Spleen (tissue), 11 donors: ENCODE data around the gene UROC1. TPM values are rescaled to one million over a fixed set of nuclear protein-coding genes. Genes with fewer than 3 reads are reported as not detected.

ENCODE experiments used
- DNase-seq: peaks from one replicate; pipeline ENCODE4 v3.0.0-alpha.2; 2020
- H3K27ac ChIP-seq, 8 donors: fragments of 200-600 bp; sonication (generic) in 7 of 8; 1 replicate in 4 of 8; 2 replicates in 4 of 8; pipeline versions ENCODE4 v1.5.0 to v1.8.0; 2016 to 2021; ENCODE audit warnings: inconsistent platforms in 4 of 8, mild to moderate bottlenecking in 4 of 8, moderate library complexity in 1 of 8
- H3K27me3 ChIP-seq, 7 donors: fragments of 200-600 bp; sonication (generic) in 6 of 7; replicated peaks in 1 of 7; 1 replicate in 4 of 7; 2 replicates in 3 of 7; pipeline versions ENCODE4 v1.5.0 to v1.8.0; 2016 to 2021; ENCODE audit warnings: inconsistent platforms in 3 of 7, mild to moderate bottlenecking in 1 of 7
- H3K36me3 ChIP-seq, 6 donors: fragments of 200-600 bp; sonication (generic) in 5 of 6; 1 replicate in 4 of 6; 2 replicates in 2 of 6; pipeline versions ENCODE4 v1.5.0 to v1.8.0; 2016 to 2021; ENCODE audit warnings: inconsistent platforms in 2 of 6
- H3K4me1 ChIP-seq, 6 donors: fragments of 200-600 bp; sonication (generic) in 5 of 6; 1 replicate in 3 of 6; 2 replicates in 3 of 6; pipeline versions ENCODE4 v1.5.0 to v1.8.0; 2016 to 2021; ENCODE audit warnings: inconsistent platforms in 3 of 6
- H3K4me3 ChIP-seq, 8 donors: fragments of 200-600 bp; sonication (generic) in 7 of 8; 1 replicate in 4 of 8; 2 replicates in 4 of 8; pipeline versions ENCODE4 v1.5.0 to v1.8.0; 2016 to 2021; ENCODE audit warnings: inconsistent platforms in 4 of 8, mild to moderate bottlenecking in 4 of 8, moderate library complexity in 2 of 8
- H3K9me3 ChIP-seq, 8 donors: fragments of 200-600 bp; sonication (generic) in 7 of 8; 1 replicate in 4 of 8; 2 replicates in 4 of 8; pipeline versions ENCODE4 v1.5.0 to v1.8.0; 2016 to 2021; ENCODE audit warnings: inconsistent platforms in 4 of 8
- POLR2A ChIP-seq, 3 donors: fragments of 450-650 bp; IDR thresholded peaks; one replicate each; pipeline ENCODE4 v1.5.1; 2017; ENCODE audit warnings: antibody characterized with exemption in 3 of 3, mild to moderate bottlenecking in 1 of 3
- POLR2AphosphoS5 ChIP-seq, 3 donors: sonication (generic); formaldehyde crosslinking; IDR thresholded peaks; one replicate each; pipeline ENCODE4 v1.5.1; 2017; ENCODE audit warnings: antibody characterized with exemption in 3 of 3
- WGBS, 5 donors: extraction: QIAGEN DNeasy Blood & Tissue Kit in 3 of 5; methylation state at CpG; one replicate each; pipeline versions ENCODE4 v1.1.5 to v1.1.7; 2013 to 2018; 5-methylcytosine and 5-hydroxymethylcytosine counted together
- intact Hi-C: fragments of 100-400 bp; cut with DNase I; formaldehyde crosslinking; loops from one replicate; pipeline ENCODE4 v1.15.0; 2023; ENCODE audit warnings: low total_unique reads
- polyA plus RNA-seq, 3 donors: library from polyadenylated mRNA; stranded (reverse); fragments of 200-250 nt; gene quantifications; one replicate each; pipeline ENCODE4 v1.2.1, GENCODE V29; 2013
- small RNA-seq, 4 donors: library from RNA; depleted of rRNA; stranded (forward); fragments of <200 nt; gene quantifications; one replicate each; pipeline ENCODE3, GENCODE V24; 2016
- total RNA-seq, 7 donors: library from RNA; depleted of rRNA in 3 of 7; stranded (reverse); fragments of >200 nt in 3 of 7; fragmentation: NEBNext Ultra II Directional in 4 of 7; extraction: Animal tissue kit (Norgen Biotek cat#: 25700) in 4 of 7; gene quantifications; one replicate each; pipeline versions ENCODE4 v1.1.0 to v1.2.1, GENCODE V29; 2016 to 2021
- TF ChIP-seq, protein P1 (sequence below), 11 experiments: fragments of 200-600 bp in 7 of 11; fragments of 450-650 bp in 4 of 11; sonication (generic) in 4 of 11; IDR thresholded peaks in 8 of 11; conservative IDR thresholded peaks in 3 of 11; 1 replicate in 7 of 11; 2 replicates in 4 of 11; pipeline versions ENCODE4 v1.4.0 to v1.8.0; 2016 to 2021; ENCODE audit warnings: antibody characterized with exemption in 11 of 11, inconsistent platforms in 4 of 11, mild to moderate bottlenecking in 1 of 11
- donor health status: healthy with polysubstance abuse.
- donor health status: DM: no; HTN: no; CAD: no; lungs with moderate emphysema.
- donor health status: DM: no; HTN: no; CAD: no.
- donor health status: Bipolar disorder and iron deficiency.
- donor health status: healthy.
- donor health status: DM: no; HTN: no; CAD: no.
- donor health status: DM: yes; HTN: yes; CAD: no.

Gene UROC1
- total and polyA plus RNA-seq, 10 donors = 0.02 to 0.16 (median 0.03) TPM; not detected in 6

DNA sequence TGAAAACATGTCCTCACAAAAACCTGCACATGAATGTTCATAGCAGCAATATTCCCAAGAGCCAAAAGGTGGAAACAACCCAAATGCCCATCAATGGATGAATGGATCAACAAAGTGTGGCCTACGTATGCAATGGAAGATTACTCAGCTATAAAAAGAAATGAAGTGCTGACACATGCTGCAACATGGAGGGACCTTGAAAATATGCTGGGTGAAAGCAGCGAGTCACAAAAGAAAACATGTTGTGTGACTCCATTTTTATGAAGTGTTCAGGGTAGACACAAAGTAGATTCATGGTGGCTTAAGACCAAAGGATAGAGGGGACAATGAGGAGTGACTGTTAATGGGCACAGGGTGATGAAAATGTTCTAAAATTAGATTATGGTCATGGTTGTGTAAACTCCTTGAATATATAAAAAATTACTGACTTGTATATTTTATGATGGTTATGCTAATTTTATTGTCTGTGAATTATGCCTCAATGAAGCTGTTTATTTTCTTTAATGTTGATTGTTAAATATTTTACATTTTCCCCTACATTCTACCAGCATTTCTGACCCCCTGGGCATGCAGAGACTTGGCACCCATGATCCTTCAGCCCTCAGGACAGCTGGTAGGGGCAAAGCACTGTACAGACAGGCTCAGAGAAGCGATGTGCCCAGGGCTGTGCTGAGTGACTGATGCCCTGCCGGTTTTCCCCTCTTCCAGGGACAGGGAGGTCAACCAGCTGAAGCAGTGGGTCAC lies 85.0 kb downstream of the UROC1 start:
- H3K36me3 ChIP-seq = peaks cover 0 to 59% (median 31%) of the 10 kb centered on the region in 6 donors
- 89 to 95% (median 92%) methylated on average over 4 of the region's 4 CpGs for WGBS, 5 donors

More for the DNA sequence above, 85.0 kb downstream of the UROC1 start:
- no peaks in the 10 kb centered on the region for H3K27me3 ChIP-seq
- no peaks in the 10 kb centered on the region for H3K4me1 ChIP-seq
- no peak overlapping the region for H3K27ac ChIP-seq
- no peak for DNase-seq
- H3K4me3 ChIP-seq = no peak overlapping the region
- H3K9me3 ChIP-seq = peaks cover 0 to 20% (median 14%) of the 10 kb centered on the region in 8 donors
- intact Hi-C loops = no loop called here
- TF ChIP-seq, protein P1, sequence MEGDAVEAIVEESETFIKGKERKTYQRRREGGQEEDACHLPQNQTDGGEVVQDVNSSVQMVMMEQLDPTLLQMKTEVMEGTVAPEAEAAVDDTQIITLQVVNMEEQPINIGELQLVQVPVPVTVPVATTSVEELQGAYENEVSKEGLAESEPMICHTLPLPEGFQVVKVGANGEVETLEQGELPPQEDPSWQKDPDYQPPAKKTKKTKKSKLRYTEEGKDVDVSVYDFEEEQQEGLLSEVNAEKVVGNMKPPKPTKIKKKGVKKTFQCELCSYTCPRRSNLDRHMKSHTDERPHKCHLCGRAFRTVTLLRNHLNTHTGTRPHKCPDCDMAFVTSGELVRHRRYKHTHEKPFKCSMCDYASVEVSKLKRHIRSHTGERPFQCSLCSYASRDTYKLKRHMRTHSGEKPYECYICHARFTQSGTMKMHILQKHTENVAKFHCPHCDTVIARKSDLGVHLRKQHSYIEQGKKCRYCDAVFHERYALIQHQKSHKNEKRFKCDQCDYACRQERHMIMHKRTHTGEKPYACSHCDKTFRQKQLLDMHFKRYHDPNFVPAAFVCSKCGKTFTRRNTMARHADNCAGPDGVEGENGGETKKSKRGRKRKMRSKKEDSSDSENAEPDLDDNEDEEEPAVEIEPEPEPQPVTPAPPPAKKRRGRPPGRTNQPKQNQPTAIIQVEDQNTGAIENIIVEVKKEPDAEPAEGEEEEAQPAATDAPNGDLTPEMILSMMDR (IDR thresholded peaks at IDR 0.05 in 8 of 11, conservative IDR thresholded peaks at IDR 0.05 in 3 of 11) = no peak
- TF ChIP-seq POLR2A (IDR thresholded peaks at IDR 0.05) = no peak
- no peak for TF ChIP-seq POLR2AphosphoS5 (IDR thresholded peaks at IDR 0.05)

Small RNA genes lying within 50 kb of the gene (small RNA-seq; reads per million reads assigned to genes)
- 0.29 to 0.62 (median 0.39) reads per million in 4 donors for gene RNA5SP138

Other genes starting within 250 kb of the UROC1 start
- 1 to 10 TPM in 6 of 7 donors, under 1 TPM in 1; 0.57 to 9.5 (median 4.8) TPM for gene KLF15, start 160.4 kb downstream of the UROC1 start, total RNA-seq
- gene KLF15, start 160.4 kb downstream of the UROC1 start, polyA plus RNA-seq = 1 to 10 TPM in 2 of 3 donors, under 1 TPM in 1; 0.63 to 3.1 (median 2.4) TPM
- gene CFAP100, start 122.9 kb downstream of the UROC1 start, total RNA-seq = not detected
- gene CFAP100, start 122.9 kb downstream of the UROC1 start, polyA plus RNA-seq = not detected
- gene ZXDC, start 41.9 kb downstream of the UROC1 start, total RNA-seq = 10 to 100 TPM; 32.4 to 75.3 (median 50.0) TPM
- 10 to 100 TPM in 2 of 3 donors, 1 to 10 TPM in 1; 7.5 to 14.6 (median 13.2) TPM for gene ZXDC, start 41.9 kb downstream of the UROC1 start, polyA plus RNA-seq
- 10 to 100 TPM in 1 of 7 donors, 1 to 10 TPM in 6; 2.4 to 11.2 (median 5.6) TPM for gene CHST13, start 6.4 kb upstream of the UROC1 start, total RNA-seq
- 1 to 10 TPM in 2 of 3 donors, under 1 TPM in 1; 0.26 to 1.8 (median 1.0) TPM for gene CHST13, start 6.4 kb upstream of the UROC1 start, polyA plus RNA-seq
- not detected for gene C3orf22, start 41.2 kb upstream of the UROC1 start, total RNA-seq
- gene C3orf22, start 41.2 kb upstream of the UROC1 start, polyA plus RNA-seq = not detected
- 10 to 100 TPM in 1 of 7 donors, 1 to 10 TPM in 6; 3.7 to 12.9 (median 7.6) TPM for gene TXNRD3, start 137.4 kb upstream of the UROC1 start, total RNA-seq
- gene TXNRD3, start 137.4 kb upstream of the UROC1 start, polyA plus RNA-seq = 1 to 10 TPM; 3.7 to 5.8 (median 5.1) TPM
- 10 to 100 TPM in 4 of 7 donors, 1 to 10 TPM in 3; 6.3 to 14.6 (median 10.3) TPM for gene CHCHD6, start 186.5 kb upstream of the UROC1 start, total RNA-seq
- 10 to 100 TPM; 13.1 to 39.1 (median 17.9) TPM for gene CHCHD6, start 186.5 kb upstream of the UROC1 start, polyA plus RNA-seq